ENCODE data around the gene CLPSL2.
A peak's percentile ranks its signal among the peaks of the same experiment; 100 is the strongest.

CLPSL2 gene

DNA sequence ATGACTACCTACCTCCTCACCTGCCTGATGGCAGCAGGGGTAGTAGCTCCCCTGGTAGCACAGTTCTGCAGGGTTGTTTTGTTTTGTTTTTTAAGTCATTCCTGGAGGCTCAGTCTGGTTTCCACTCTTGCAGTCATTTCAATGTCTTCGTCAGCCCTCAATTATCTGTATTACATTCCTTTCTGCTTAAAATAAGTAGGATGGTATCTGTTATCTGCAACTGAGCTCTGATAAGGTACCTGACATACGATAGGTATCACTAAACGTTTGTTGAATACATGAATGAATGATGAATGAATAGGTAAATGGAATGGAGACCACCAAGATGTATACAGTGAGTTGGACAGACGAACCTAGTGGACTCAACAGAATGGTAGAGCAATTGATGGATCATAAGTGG is 7.2 kb upstream of the CLPSL2 start:
- Mint-ChIP-seq H3K27me3 (peaks cover 7% of the 10 kb centered on the region), H3K4me3 (no peak overlapping the region), H3K27ac (no peak overlapping the region), H3K4me1 (peaks cover 29% of the 10 kb centered on the region), H3K36me3 (no peaks in the 10 kb centered on the region), H3K9me3 (no peaks in the 10 kb centered on the region)
- ATAC-seq = no peak

DNA sequence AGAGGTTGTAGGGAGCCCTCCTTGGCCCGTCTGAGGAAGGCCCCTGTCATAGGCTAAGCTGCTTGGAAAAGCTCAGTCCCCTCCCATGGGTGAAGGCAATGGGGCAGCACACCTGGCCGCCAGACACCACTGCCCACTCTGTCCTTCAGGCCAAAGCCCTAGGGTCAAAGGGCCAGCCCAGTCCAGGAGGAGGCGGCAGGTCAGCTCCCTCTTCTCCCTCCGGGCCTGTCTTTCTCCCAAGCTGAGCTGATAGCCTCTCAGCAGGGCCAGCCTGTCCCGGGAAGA is 5.1 kb upstream of the CLPSL2 start:
- Mint-ChIP-seq H3K9me3 (no peaks in the 10 kb centered on the region), H3K36me3 (no peaks in the 10 kb centered on the region)

DNA sequence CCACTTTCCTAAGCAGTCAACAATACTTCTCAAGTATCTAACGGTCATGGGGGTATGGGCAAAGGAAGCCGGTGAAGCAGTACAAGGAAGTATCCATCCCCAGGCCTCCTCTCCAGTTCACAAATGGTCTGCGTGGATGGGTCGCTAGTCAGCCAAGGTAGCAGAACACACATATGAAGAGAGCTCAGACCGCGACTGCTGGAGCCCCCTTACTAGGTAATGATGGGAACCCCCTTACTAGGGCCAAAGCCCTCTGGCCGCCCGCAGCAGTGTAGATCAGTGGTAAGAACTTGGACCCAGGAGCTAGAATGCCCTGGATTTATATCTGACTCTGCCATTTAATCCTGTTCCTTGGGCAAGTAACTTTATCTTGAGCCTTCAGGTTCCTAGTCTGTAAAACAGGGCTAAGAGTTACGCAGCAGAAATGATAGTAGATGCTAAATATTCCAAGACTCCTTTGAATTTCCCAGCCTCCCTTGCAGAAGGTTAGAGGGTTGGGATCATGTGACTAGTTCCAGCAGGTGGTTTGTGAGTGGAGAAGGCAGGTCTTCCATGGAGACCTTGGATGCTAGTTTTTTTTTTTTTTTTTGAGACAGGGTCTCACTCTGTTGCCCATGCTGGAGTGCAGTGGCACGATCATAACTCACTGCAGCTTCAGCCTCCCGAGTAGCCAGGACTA is 2.1 kb upstream of the CLPSL2 start:
- H3K4me3 Mint-ChIP-seq = no peak overlapping the region
- no peaks in the 10 kb centered on the region for H3K36me3 Mint-ChIP-seq
- H3K27ac Mint-ChIP-seq = no peak overlapping the region
- ATAC-seq = no peak
- no peaks in the 10 kb centered on the region for H3K9me3 Mint-ChIP-seq
- peaks cover 36% of the 10 kb centered on the region for H3K4me1 Mint-ChIP-seq
- H3K27me3 Mint-ChIP-seq = peaks cover 9% of the 10 kb centered on the region

More for the DNA sequence above, 5.1 kb upstream of the CLPSL2 start:
- Mint-ChIP-seq H3K4me1 (peaks cover 30% of the 10 kb centered on the region), H3K27ac (peak overlapping the region; percentile 80), H3K4me3 (no peak overlapping the region), H3K27me3 (no peaks in the 10 kb centered on the region)
- no peak for ATAC-seq

DNA sequence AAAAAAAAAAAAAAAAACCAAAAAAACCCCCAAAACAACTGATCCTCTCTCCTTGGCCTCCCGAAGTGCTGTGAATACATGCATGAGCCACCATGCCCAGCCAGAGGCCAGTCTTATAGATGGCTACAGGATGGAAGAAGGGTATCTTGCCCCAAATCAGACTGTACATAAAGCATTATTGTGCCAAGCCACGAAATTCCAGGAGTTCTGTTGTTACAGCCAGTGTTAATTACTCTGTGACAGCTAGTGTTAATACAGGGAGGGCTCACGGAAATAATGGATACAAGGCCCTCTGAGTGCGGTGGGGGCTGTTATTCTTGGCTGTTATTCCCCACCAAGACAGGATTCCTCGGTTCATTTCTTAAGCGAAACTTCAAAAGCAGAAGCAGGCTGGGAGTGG is 1.4 kb upstream of the CLPSL2 start:
- no peak for ATAC-seq
- no peak overlapping the region for H3K27ac Mint-ChIP-seq
- no peaks in the 10 kb centered on the region for H3K9me3 Mint-ChIP-seq
- no peak overlapping the region for H3K4me3 Mint-ChIP-seq
- peaks cover 33% of the 10 kb centered on the region for H3K4me1 Mint-ChIP-seq
- H3K27me3 Mint-ChIP-seq = peaks cover 9% of the 10 kb centered on the region
- H3K36me3 Mint-ChIP-seq = no peaks in the 10 kb centered on the region

DNA sequence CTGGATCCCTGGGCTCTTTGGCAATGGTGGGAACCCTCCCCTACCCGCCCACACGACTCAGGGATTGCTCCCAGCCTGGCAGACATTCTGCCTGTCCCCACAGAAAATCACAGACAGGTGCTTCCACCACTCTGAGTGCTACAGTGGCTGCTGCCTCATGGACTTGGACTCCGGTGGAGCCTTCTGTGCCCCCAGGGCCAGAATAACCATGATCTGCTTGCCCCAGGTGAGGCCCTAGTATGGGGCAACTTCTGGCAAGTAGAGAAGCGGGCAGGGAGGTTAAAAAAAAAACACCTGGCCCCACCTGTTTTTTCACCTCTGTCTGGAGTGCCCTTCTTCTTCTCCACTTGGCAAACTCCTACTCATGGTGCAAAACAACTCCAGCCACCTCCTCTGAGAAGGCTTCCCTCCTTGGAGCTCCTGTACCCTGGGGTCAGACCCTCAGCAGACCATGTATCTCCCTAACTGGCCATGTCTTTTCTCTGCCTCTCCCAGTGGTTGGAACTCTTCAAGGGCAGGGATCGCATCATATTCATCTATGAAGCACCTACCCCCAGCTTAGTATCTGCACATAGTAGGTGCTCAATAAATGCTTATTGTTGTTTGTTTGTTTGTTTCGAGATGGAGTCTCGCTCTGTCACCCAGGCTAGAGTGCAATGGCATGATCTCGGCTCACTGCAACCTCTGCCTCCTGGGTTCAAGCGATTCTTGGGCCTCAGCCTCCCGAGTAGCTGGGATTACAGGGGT is 1.1 kb downstream of the CLPSL2 start:
- Mint-ChIP-seq H3K36me3 (no peaks in the 10 kb centered on the region), H3K27me3 (peaks cover 28% of the 10 kb centered on the region), H3K4me1 (peaks cover 12% of the 10 kb centered on the region), H3K9me3 (no peaks in the 10 kb centered on the region), H3K27ac (no peak overlapping the region), H3K4me3 (peak overlapping the region; percentile 64)
- ATAC-seq = no peak

DNA sequence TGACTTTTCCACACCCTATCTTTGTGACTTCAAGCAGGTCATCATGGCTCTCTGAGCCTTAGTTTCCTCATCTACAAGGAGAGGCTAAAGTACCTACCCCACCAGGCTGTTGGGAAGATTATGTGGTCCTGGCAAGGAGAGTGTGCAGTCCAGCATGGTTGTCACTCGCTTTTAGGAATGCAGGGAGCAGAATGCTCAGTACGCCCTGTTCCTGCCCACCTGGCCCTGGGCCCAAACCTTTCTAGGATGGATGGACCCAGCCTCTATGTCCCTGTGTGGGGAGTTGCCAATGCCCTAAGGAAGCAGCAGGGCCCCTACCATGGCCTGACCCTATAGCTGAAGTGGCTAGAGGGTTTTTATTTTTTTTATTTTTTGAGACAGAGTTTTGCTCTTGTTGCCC is 2.0 kb downstream of the CLPSL2 start:
- Mint-ChIP-seq H3K36me3 (no peaks in the 10 kb centered on the region), H3K9me3 (no peaks in the 10 kb centered on the region), H3K4me3 (no peak overlapping the region), H3K4me1 (peaks cover 12% of the 10 kb centered on the region), H3K27ac (no peak overlapping the region), H3K27me3 (peaks cover 34% of the 10 kb centered on the region)
- no peak for ATAC-seq

DNA sequence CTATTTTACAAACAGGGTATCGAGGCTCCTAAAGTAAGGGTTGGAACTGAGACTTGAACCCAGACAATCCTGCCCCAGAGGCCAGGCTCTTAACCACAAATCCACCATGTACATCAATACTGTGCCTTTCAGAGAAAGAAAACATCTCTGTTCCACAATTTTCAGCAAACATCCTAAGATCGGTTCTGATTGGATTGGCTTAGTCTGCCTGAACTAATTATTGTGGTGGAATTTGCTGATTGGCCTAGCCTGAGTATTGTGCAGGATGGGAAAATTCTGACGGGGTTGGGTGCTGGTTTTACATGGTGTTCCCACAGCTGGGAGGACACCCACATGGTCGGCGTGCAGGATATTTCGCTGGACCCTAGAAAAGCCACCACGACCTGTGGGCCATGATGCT is 4.3 kb downstream of the CLPSL2 start, which contains the start of gene CLPSL1:
Gene CLPSL1 (plus strand): TSS at position 301 of the 400 bp plus-strand sequence. CDS start 92 bp downstream, at position 393.
- H3K4me3 Mint-ChIP-seq = no peak within 1 kb of the TSS
- H3K36me3 Mint-ChIP-seq = no peaks in the 10 kb centered on the region
- H3K27ac Mint-ChIP-seq = no peak within 1 kb of the TSS
- no peaks in the 10 kb centered on the region for H3K9me3 Mint-ChIP-seq
- peaks cover 52% of the 10 kb centered on the region for H3K27me3 Mint-ChIP-seq
- peaks cover 9% of the 10 kb centered on the region for H3K4me1 Mint-ChIP-seq
- no peak for ATAC-seq

DNA sequence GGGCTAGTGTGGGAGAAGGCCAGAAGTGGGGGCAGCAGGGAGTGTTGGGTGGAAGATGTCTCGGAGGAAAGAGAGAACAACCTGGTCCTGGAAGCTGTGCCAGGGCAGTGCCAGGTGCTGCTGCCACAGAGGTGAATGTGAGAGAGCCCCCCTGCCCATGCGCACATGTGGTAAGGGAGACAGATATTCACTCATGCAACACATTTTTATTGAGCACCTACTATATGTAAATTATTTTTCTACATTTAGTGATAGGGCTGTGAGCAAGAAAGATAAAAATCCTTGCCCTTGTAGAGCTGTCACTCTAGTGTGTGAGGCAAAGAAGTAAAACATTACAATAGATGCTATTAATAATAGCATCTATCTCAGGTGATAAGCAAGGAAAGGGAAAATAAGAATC is 4.9 kb downstream of the CLPSL2 start:
- Mint-ChIP-seq H3K4me3 (no peak overlapping the region), H3K9me3 (no peaks in the 10 kb centered on the region), H3K27ac (no peak overlapping the region), H3K4me1 (peaks cover 6% of the 10 kb centered on the region), H3K27me3 (peaks cover 57% of the 10 kb centered on the region), H3K36me3 (no peaks in the 10 kb centered on the region)
- ATAC-seq = no peak

DNA sequence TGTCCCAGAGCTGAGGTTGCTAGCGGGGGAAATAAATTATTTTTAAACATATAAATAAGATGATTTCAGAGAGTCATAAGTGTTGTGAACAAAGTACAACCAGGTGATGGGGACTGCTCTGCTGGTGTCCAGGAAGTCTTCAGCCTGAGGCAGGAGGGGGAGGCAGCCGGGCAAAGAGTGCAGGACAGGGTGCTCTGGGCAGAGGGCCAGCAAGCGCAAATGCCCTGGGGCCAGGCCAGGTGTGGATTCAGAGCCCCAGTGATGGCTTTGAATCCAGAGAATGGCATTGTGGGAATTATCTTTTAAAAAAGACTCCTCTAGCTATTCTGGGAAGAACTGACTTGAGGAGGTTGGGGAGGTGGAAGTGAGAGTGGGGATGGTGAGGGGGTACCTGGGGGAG is 6.0 kb downstream of the CLPSL2 start:
- H3K27ac Mint-ChIP-seq = no peak overlapping the region
- no peaks in the 10 kb centered on the region for H3K4me1 Mint-ChIP-seq
- peaks cover 66% of the 10 kb centered on the region for H3K27me3 Mint-ChIP-seq
- H3K4me3 Mint-ChIP-seq = no peak overlapping the region
- ATAC-seq = no peak
- no peaks in the 10 kb centered on the region for H3K9me3 Mint-ChIP-seq
- no peaks in the 10 kb centered on the region for H3K36me3 Mint-ChIP-seq

DNA sequence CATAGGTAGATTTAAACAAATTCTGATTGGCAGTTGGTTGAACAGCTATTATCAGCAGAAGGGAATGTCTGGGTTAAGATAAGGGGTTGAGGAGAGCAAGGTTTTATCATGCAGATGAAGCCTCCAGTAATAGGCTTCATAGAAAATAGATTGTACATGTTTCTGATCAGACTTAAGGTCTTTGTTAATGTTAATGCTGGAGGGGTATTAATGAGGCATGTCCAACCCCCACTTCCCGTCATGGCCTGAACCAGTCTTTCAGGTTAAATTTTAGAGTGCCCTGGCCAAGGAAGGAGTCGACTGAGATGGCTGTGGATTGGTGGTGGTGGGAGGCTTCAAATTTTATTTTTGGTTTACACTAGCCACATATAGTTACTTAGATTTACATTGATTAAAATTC is 7.8 kb downstream of the CLPSL2 start:
- H3K36me3 Mint-ChIP-seq = no peaks in the 10 kb centered on the region
- H3K4me1 Mint-ChIP-seq = no peaks in the 10 kb centered on the region
- no peak overlapping the region for H3K27ac Mint-ChIP-seq
- no peaks in the 10 kb centered on the region for H3K9me3 Mint-ChIP-seq
- no peak for ATAC-seq
- no peak overlapping the region for H3K4me3 Mint-ChIP-seq
- peaks cover 73% of the 10 kb centered on the region for H3K27me3 Mint-ChIP-seq

DNA sequence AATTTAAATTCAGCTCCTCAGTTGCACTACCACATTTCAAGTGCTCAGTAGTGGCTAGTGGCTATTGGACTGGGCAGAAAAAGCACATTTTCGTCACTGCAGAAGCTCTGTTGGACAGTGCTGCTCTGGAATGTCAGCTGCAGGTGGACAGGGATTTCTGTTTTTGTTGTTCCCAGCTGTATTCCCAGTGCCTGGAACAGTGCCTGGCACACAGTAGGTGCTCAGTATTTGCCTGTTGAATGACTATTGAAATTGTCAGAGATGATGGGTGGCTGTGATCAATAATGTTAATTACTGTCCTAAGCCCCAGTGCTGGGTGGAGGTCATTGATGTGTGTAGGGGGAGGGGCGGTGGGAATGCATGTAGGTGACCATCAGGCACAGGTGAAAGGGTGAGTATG is 9.9 kb downstream of the CLPSL2 start:
- no peaks in the 10 kb centered on the region for H3K4me1 Mint-ChIP-seq
- H3K4me3 Mint-ChIP-seq = no peak overlapping the region
- H3K36me3 Mint-ChIP-seq = no peaks in the 10 kb centered on the region
- H3K9me3 Mint-ChIP-seq = no peaks in the 10 kb centered on the region
- peaks cover 79% of the 10 kb centered on the region for H3K27me3 Mint-ChIP-seq
- no peak overlapping the region for H3K27ac Mint-ChIP-seq
- no peak for ATAC-seq

DNA sequence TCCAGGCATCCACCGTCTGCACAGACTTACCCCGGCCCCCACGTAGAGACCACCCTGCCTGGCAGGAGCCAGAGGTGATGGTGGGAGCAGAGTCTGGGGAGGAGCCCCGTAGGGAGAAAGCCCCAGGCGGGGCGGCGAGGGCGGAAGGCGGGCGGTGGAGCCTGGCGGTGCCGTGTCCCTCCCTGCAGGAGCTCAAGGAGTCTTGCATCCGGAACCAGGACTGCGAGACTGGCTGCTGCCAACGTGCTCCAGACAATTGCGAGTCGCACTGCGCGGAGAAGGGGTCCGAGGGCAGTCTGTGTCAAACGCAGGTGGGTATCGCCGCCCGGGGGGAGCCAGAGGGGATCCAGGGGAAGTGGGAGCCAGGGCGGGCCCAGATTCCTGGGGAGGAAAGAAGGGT is 10.4 kb downstream of the CLPSL2 start:
- ATAC-seq = no peak
- peaks cover 74% of the 10 kb centered on the region for H3K27me3 Mint-ChIP-seq
- no peak overlapping the region for H3K4me3 Mint-ChIP-seq
- H3K9me3 Mint-ChIP-seq = no peaks in the 10 kb centered on the region
- no peaks in the 10 kb centered on the region for H3K36me3 Mint-ChIP-seq
- no peaks in the 10 kb centered on the region for H3K4me1 Mint-ChIP-seq
- H3K27ac Mint-ChIP-seq = no peak overlapping the region

DNA sequence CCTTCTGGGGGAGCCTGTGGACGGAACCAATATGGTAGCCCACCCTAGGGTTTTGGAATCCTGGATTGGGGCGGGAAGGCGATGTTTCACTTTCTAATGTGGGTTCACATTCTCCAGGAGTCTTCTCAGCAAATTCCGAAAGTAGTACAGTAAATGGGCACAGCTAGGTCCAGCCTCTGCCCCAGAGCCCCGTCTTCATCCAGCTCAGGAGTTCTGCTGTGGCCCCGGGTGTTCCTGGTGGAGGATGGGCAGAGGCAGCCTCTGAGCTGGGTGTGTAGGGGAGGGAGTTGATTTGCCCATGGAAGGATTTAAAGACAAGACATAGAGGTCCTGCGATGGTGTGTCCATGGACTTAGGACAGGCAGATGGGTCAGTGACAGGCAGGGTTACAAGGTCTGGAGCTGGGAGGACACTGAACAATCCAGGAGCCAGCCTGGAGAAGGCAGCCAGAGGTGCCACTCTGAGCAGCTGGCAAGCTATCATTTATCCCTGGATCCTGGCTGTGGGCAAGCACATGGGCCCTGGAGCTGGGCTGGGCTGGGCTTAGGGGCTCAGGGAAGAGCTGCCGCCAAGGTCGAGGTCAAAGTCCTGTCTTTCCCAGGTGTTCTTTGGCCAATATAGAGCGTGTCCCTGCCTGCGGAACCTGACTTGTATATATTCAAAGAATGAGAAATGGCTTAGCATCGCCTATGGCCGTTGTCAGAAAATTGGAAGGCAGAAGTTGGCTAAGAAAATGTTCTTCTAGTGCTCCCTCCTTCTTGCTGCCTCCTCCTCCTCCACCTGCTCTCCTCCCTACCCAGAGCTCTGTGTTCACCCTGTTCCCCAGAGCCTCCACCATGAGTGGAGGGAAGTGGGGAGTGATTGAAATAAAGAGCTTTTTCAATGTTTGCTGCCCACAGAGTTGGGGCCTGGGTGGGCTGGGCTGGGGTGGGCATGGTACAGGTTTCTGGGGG is 11.1 kb downstream of the CLPSL2 start:
- no peak for ATAC-seq
- no peak overlapping the region for H3K4me3 Mint-ChIP-seq
- H3K9me3 Mint-ChIP-seq = no peaks in the 10 kb centered on the region
- H3K36me3 Mint-ChIP-seq = no peaks in the 10 kb centered on the region
- H3K27ac Mint-ChIP-seq = no peak overlapping the region
- no peaks in the 10 kb centered on the region for H3K4me1 Mint-ChIP-seq
- peaks cover 67% of the 10 kb centered on the region for H3K27me3 Mint-ChIP-seq

DNA sequence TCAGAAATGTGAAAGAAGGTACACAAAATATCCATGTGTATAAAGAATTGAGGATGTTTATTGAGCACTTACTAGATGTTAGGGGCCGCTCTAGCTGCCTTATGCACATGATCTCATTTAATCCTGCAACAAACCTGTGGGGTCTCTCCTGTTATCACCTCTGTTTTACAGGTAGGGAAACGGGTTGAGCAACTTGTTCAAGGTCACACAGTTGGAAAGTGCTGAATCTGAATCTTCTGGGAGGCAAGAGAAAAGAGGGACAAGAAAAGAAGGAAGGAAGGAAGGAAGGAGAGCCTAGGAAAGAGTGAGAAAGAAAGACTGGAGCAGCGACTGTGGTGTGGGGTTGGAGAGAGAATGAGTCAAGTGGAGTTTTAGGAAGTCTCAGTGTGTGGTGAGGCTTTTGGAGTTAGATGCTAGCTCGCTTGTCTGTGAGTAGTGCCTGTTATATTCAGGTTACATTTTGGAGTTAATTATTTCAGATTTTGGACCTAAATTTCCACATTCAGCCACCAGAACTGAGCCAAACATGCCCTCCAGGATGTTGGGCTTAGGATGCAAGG is 12.1 kb downstream of the CLPSL2 start:
- no peak for ATAC-seq
- Mint-ChIP-seq H3K9me3 (no peaks in the 10 kb centered on the region), H3K27me3 (peaks cover 60% of the 10 kb centered on the region), H3K36me3 (no peaks in the 10 kb centered on the region), H3K27ac (no peak overlapping the region), H3K4me1 (no peaks in the 10 kb centered on the region), H3K4me3 (no peak overlapping the region)

DNA sequence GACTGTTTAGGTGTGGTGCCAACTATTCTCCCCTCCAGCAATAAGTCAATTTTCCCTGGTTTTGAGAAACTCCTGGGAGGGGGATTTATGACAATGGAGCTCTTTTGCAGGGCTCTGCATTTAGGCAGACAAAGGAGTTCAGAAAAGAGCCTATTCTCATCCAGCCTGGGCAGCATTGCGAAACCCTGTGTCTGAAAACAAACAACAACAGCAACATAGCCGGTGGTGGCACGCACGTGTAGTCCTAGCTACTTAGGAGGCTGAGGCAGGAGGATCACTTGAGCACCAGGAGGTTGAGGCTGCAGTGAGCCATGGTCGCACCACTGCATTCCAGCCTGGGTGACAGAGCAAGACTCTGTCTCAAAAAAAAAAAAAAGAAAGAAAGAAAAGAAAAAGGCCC is 14.3 kb downstream of the CLPSL2 start:
- peaks cover 48% of the 10 kb centered on the region for H3K27me3 Mint-ChIP-seq
- no peaks in the 10 kb centered on the region for H3K4me1 Mint-ChIP-seq
- no peak overlapping the region for H3K4me3 Mint-ChIP-seq
- no peaks in the 10 kb centered on the region for H3K36me3 Mint-ChIP-seq
- ATAC-seq = no peak
- H3K9me3 Mint-ChIP-seq = no peaks in the 10 kb centered on the region
- H3K27ac Mint-ChIP-seq = no peak overlapping the region

Measured in stimulated activated memory B cell treated with anti-CD40 and anti-IgM and Interleukin-4, amounts not matched to agents 10 μg/mL and 1 μg/mL and 100 μg/mL, for 72 hours (primary cell).